HepG2 (cell line): ENCODE results near the gene OSGIN1. TPM values are rescaled to one million over a fixed set of nuclear protein-coding genes. Genes with fewer than 3 reads are reported as not detected.
A peak's percentile ranks its signal among the peaks of the same experiment; 100 is the strongest.

Source experiments
- ARHGAP35 ChIP-seq: sonication (generic); formaldehyde crosslinking; IDR thresholded peaks from 2 replicates; pipeline ENCODE4 v1.9.0; 2022; ENCODE audit warnings: mild to moderate bottlenecking, inconsistent platforms, moderate library complexity, missing genetic modification reagents, borderline replicate concordance
- ATF7 ChIP-seq, 2 experiments: fragments of 450-650 bp in 1 of 2; sonication (generic) in 1 of 2; formaldehyde crosslinking in 1 of 2; IDR thresholded peaks; 2 replicates each; pipeline versions ENCODE4 v1.4.0 to v1.6.1; 2016 to 2020; ENCODE audit warnings: antibody characterized with exemption in 1 of 2, mild to moderate bottlenecking in 1 of 2, missing genetic modification reagents in 1 of 2
- CBX2 ChIP-seq, 2 experiments: fragments of 200-600 bp in 1 of 2; sonication (generic); formaldehyde crosslinking in 1 of 2; IDR thresholded peaks; 2 replicates each; pipeline versions ENCODE4 v1.7.0 to v1.8.1; 2018 to 2022; ENCODE audit warnings: low read depth in 2 of 2, low read length in 1 of 2, mild to moderate bottlenecking in 1 of 2, missing genetic modification reagents in 1 of 2
- CBX5 ChIP-seq: sonication (generic); formaldehyde crosslinking; IDR thresholded peaks from 2 replicates; pipeline ENCODE4 v1.4.0; 2020; ENCODE audit warnings: missing genetic modification reagents, borderline replicate concordance
- CREB1 ChIP-seq, 2 experiments: fragments of 450-650 bp in 1 of 2; IDR thresholded peaks; 2 replicates each; pipeline ENCODE4 v1.6.1; 2016 to 2017; ENCODE audit warnings: control low read depth in 1 of 2, mild to moderate bottlenecking in 1 of 2, missing compliant biosample characterization in 1 of 2, missing genetic modification characterization in 1 of 2
- FOXA1 ChIP-seq, 2 experiments: fragments of 450-650 bp in 1 of 2; sonication (generic) in 1 of 2; formaldehyde crosslinking in 1 of 2; IDR thresholded peaks; 2 replicates each; pipeline versions ENCODE4 v1.4.0 to v1.6.1; 2016 to 2020; ENCODE audit warnings: missing genetic modification reagents in 1 of 2
- MEF2D ChIP-seq: sonication (generic); formaldehyde crosslinking; IDR thresholded peaks from 2 replicates; pipeline ENCODE4 v1.5.1; 2020; ENCODE audit warnings: mild to moderate bottlenecking, missing genetic modification reagents
- MIXL1 ChIP-seq: IDR thresholded peaks from 2 replicates; pipeline ENCODE4 v1.6.1; 2016
- MXD4 ChIP-seq: IDR thresholded peaks from 2 replicates; pipeline ENCODE4 v1.6.1; 2016; ENCODE audit warnings: mild to moderate bottlenecking, missing biosample characterization, missing genetic modification reagents
- NCOA2 ChIP-seq: sonication (generic); formaldehyde crosslinking; IDR thresholded peaks from 2 replicates; pipeline ENCODE4 v1.8.0; 2022; ENCODE audit warnings: inconsistent platforms
- NFIC ChIP-seq: IDR thresholded peaks from 2 replicates; pipeline ENCODE4 v1.6.1; 2012; ENCODE audit warnings: mild to moderate bottlenecking, low read length, inconsistent platforms
- NR2F1 ChIP-seq, 2 experiments: fragments of 450-650 bp in 1 of 2; formaldehyde crosslinking in 1 of 2; IDR thresholded peaks; 2 replicates each; pipeline versions ENCODE4 v1.5.0 to v1.6.1; 2016 to 2020; ENCODE audit warnings: mild to moderate bottlenecking in 1 of 2, missing compliant biosample characterization in 1 of 2, missing genetic modification reagents in 1 of 2, moderate library complexity in 1 of 2
- POLR2G ChIP-seq: fragments of 200-400 bp; formaldehyde crosslinking; IDR thresholded peaks from 2 replicates; pipeline ENCODE4 v1.6.1; 2018; ENCODE audit warnings: mild to moderate bottlenecking, low read depth, low read length, moderate library complexity
- ZMYM4 ChIP-seq: sonication (generic); formaldehyde crosslinking; IDR thresholded peaks from 2 replicates; pipeline ENCODE4 v1.8.1; 2023; ENCODE audit warnings: mild to moderate bottlenecking, missing genetic modification reagents
- ZNF224 ChIP-seq: sonication (generic); formaldehyde crosslinking; IDR thresholded peaks from 2 replicates; pipeline ENCODE4 v1.5.0; 2020; ENCODE audit warnings: mild to moderate bottlenecking, missing genetic modification reagents
- ZNF430 ChIP-seq: sonication (generic); formaldehyde crosslinking; IDR thresholded peaks from 2 replicates; pipeline ENCODE4 v1.9.0; 2021; ENCODE audit warnings: mild to moderate bottlenecking, missing genetic modification reagents
- ZNF710 ChIP-seq: sonication (generic); formaldehyde crosslinking; IDR thresholded peaks from 2 replicates; pipeline ENCODE4 v1.5.0; 2020; ENCODE audit warnings: mild to moderate bottlenecking, missing genetic modification reagents, borderline replicate concordance
- ZNF782 ChIP-seq: sonication (generic); formaldehyde crosslinking; IDR thresholded peaks from 2 replicates; pipeline ENCODE4 v1.4.0; 2020; ENCODE audit warnings: missing genetic modification reagents, mild to moderate bottlenecking, borderline replicate concordance
- ZZZ3 ChIP-seq: sonication (generic); formaldehyde crosslinking; IDR thresholded peaks from 2 replicates; pipeline ENCODE4 v1.4.0; 2020; ENCODE audit warnings: missing genetic modification reagents, mild to moderate bottlenecking, borderline replicate concordance
- polyA plus RNA-seq, 8 experiments: library from polyadenylated mRNA; depleted of rRNA in 3 of 8; stranded (reverse) in 7 of 8; unstranded in 1 of 8; fragments of >200 nt; fragmentation: Illumina TruSeq in 4 of 8; extraction: Trizol in 4 of 8; gene quantifications; 2 replicates each; pipeline versions ENCODE4 v1.2.1 to v1.2.3, GENCODE V29; 2011 to 2016; ENCODE audit warnings: low read depth in 4 of 8, missing spikeins in 1 of 8, mixed read lengths in 1 of 8; ENCODE audit not compliant: insufficient read depth in 1 of 8
- total RNA-seq, 5 experiments: library from RNA; depleted of rRNA; stranded (reverse); fragments of >200 nt; fragmentation: Illumina TruSeq; extraction: Trizol; gene quantifications; 2 replicates each; pipeline ENCODE4 v1.2.3, GENCODE V29; 2016; ENCODE audit warnings: low read depth in 1 of 5
- TF ChIP-seq, protein P1 (sequence below): sonication (generic); formaldehyde crosslinking; conservative IDR thresholded peaks from 2 replicates; pipeline ENCODE4 v1.4.0; 2020; ENCODE audit warnings: missing genetic modification reagents
- TF ChIP-seq, protein P2 (sequence below): sonication (generic); formaldehyde crosslinking; IDR thresholded peaks from 2 replicates; pipeline ENCODE4 v1.4.0; 2020; ENCODE audit warnings: missing genetic modification reagents
- TF ChIP-seq, protein P3 (sequence below): sonication (generic); formaldehyde crosslinking; IDR thresholded peaks from 2 replicates; pipeline ENCODE4 v1.5.1; 2020; ENCODE audit warnings: missing genetic modification reagents, mild to moderate bottlenecking, borderline replicate concordance

Gene OSGIN1
- total and polyA plus RNA-seq, 2 of the 13 experiments (the other 11 are each of a cell fraction or from before 2014, with no cell fraction given): 20.5 to 27.1 TPM

- TF ChIP-seq CBX2 (IDR thresholded peaks at IDR 0.05; ENCODE audit: low read depth, low read length) (no peak), CBX2 (CRISPR knock-in tag; IDR thresholded peaks at IDR 0.05; ENCODE audit: low read depth) (no peak), NCOA2 (CRISPR knock-in tag) (0 out of 2 replicates have a peak, but pooled peaks have one; percentile 12), ZNF710 (CRISPR knock-in tag) (0 out of 2 replicates have a peak, but pooled peaks have one; percentile 52), ZNF224 (CRISPR knock-in tag) (no peak), ZZZ3 (CRISPR knock-in tag) (no peak), POLR2G (no peak), ZNF430 (CRISPR knock-in tag) (no peak), NFIC (no peak), FOXA1 (IDR thresholded peaks at IDR 0.05) (no peak), FOXA1 (CRISPR knock-in tag; IDR thresholded peaks at IDR 0.05) (no peak), MXD4 (CRISPR knock-in tag) (no peak), ARHGAP35 (no peak), MIXL1 (CRISPR knock-in tag) (no peak), ZNF782 (CRISPR knock-in tag) (no peak), MEF2D (no peak), CBX5 (CRISPR knock-in tag) (no peak), NR2F1 (CRISPR knock-in tag; IDR thresholded peaks at IDR 0.05) (no peak), ATF7 (IDR thresholded peaks at IDR 0.05) (no peak), ATF7 (CRISPR knock-in tag; IDR thresholded peaks at IDR 0.05) (no peak), ZMYM4 (CRISPR knock-in tag) (no peak), CREB1 (IDR thresholded peaks at IDR 0.05) (no peak), CREB1 (CRISPR knock-in tag; IDR thresholded peaks at IDR 0.05) (no peak)
- TF ChIP-seq, protein P1, sequence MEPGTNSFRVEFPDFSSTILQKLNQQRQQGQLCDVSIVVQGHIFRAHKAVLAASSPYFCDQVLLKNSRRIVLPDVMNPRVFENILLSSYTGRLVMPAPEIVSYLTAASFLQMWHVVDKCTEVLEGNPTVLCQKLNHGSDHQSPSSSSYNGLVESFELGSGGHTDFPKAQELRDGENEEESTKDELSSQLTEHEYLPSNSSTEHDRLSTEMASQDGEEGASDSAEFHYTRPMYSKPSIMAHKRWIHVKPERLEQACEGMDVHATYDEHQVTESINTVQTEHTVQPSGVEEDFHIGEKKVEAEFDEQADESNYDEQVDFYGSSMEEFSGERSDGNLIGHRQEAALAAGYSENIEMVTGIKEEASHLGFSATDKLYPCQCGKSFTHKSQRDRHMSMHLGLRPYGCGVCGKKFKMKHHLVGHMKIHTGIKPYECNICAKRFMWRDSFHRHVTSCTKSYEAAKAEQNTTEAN (CRISPR knock-in tag): no peak
- TF ChIP-seq, protein P2, sequence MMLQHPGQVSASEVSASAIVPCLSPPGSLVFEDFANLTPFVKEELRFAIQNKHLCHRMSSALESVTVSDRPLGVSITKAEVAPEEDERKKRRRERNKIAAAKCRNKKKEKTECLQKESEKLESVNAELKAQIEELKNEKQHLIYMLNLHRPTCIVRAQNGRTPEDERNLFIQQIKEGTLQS (CRISPR knock-in tag): no peak
- TF ChIP-seq, protein P3, sequence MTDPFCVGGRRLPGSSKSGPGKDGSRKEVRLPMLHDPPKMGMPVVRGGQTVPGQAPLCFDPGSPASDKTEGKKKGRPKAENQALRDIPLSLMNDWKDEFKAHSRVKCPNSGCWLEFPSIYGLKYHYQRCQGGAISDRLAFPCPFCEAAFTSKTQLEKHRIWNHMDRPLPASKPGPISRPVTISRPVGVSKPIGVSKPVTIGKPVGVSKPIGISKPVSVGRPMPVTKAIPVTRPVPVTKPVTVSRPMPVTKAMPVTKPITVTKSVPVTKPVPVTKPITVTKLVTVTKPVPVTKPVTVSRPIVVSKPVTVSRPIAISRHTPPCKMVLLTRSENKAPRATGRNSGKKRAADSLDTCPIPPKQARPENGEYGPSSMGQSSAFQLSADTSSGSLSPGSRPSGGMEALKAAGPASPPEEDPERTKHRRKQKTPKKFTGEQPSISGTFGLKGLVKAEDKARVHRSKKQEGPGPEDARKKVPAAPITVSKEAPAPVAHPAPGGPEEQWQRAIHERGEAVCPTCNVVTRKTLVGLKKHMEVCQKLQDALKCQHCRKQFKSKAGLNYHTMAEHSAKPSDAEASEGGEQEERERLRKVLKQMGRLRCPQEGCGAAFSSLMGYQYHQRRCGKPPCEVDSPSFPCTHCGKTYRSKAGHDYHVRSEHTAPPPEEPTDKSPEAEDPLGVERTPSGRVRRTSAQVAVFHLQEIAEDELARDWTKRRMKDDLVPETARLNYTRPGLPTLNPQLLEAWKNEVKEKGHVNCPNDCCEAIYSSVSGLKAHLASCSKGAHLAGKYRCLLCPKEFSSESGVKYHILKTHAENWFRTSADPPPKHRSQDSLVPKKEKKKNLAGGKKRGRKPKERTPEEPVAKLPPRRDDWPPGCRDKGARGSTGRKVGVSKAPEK (CRISPR knock-in tag): no peak
Observed at GRCh38 chr16:83956336-83957289, 3.6 kb downstream of the OSGIN1 start (continued).
